CD14-positive monocyte (primary cell): Measurements from ENCODE around the gene SUCO. TPM values are rescaled to one million over a fixed set of nuclear protein-coding genes. Genes with fewer than 3 reads are reported as not detected.

ENCODE experiments used
- DNase-seq, 3 donors: peaks; one replicate each; pipeline ENCODE4 v3.0.0-alpha.2; 2011 to 2022
- H2AFZ ChIP-seq: 2 replicates; pipeline ENCODE4 v1.6.0; 2012; ENCODE audit warnings: mild to moderate bottlenecking, low read depth, low read length, inconsistent platforms; ENCODE audit not compliant: insufficient read depth, poor library complexity, severe bottlenecking
- H3K27ac ChIP-seq, 2 donors: 1 replicate in 1 of 2; 2 replicates in 1 of 2; pipeline ENCODE4 v1.5.1; 2012 to 2013; ENCODE audit warnings: low read length in 2 of 2, control low read depth in 1 of 2, inconsistent platforms in 1 of 2, low read depth in 1 of 2, mild to moderate bottlenecking in 1 of 2
- H3K27me3 ChIP-seq, 2 donors: one replicate each; pipeline versions ENCODE4 v1.6.0 to v1.6.1; 2011 to 2013; ENCODE audit warnings: low read length in 2 of 2; ENCODE audit not compliant: control insufficient read depth in 2 of 2, insufficient read depth in 2 of 2
- H3K36me3 ChIP-seq, 2 donors: replicated peaks in 1 of 2; 1 replicate in 1 of 2; 2 replicates in 1 of 2; pipeline versions ENCODE4 v1.5.1 to v1.6.1; 2012 to 2013; ENCODE audit warnings: low read length in 2 of 2, control low read depth in 1 of 2, inconsistent platforms in 1 of 2, mild to moderate bottlenecking in 1 of 2; ENCODE audit not compliant: insufficient read depth in 2 of 2, control insufficient read depth in 1 of 2
- H3K4me1 ChIP-seq, 2 donors: 1 replicate in 1 of 2; 2 replicates in 1 of 2; pipeline versions ENCODE4 v1.5.1 to v1.6.1; 2012 to 2013; ENCODE audit warnings: low read length in 2 of 2, control low read depth in 1 of 2, inconsistent platforms in 1 of 2, mild to moderate bottlenecking in 1 of 2, moderate library complexity in 1 of 2; ENCODE audit not compliant: insufficient read depth in 2 of 2, control insufficient read depth in 1 of 2
- H3K4me2 ChIP-seq: replicated peaks from 2 replicates; pipeline ENCODE3; 2012; ENCODE audit warnings: low read length, moderate library complexity, mild to moderate bottlenecking; ENCODE audit not compliant: poor library complexity, severe bottlenecking; ENCODE audit errors: extremely low read depth
- H3K4me3 ChIP-seq, 3 experiments: fragments of 200-600 bp in 1 of 3; sonication (generic) in 1 of 3; replicated peaks in 1 of 3; 1 replicate in 2 of 3; 2 replicates in 1 of 3; pipeline ENCODE4 v1.5.1; 2011 to 2013; ENCODE audit warnings: low read length in 3 of 3, mild to moderate bottlenecking in 3 of 3, control low read depth in 2 of 3, low read depth in 2 of 3, inconsistent platforms in 1 of 3, moderate library complexity in 1 of 3
- H3K79me2 ChIP-seq: 2 replicates; pipeline ENCODE4 v1.6.0; 2012; ENCODE audit warnings: mild to moderate bottlenecking, control low read depth, inconsistent platforms, low read length, moderate library complexity; ENCODE audit not compliant: insufficient read depth
- H3K9ac ChIP-seq: 2 replicates; pipeline ENCODE4 v1.6.0; 2017; ENCODE audit warnings: low read length, mild to moderate bottlenecking; ENCODE audit not compliant: insufficient read depth, poor library complexity, severe bottlenecking
- H3K9me3 ChIP-seq, 2 donors: replicated peaks in 1 of 2; 1 replicate in 1 of 2; 2 replicates in 1 of 2; pipeline versions ENCODE4 v1.5.1 to v1.6.1; 2012 to 2013; ENCODE audit warnings: low read length in 2 of 2, control low read depth in 1 of 2; ENCODE audit not compliant: control insufficient read depth in 1 of 2, insufficient read depth in 1 of 2
- H4K20me1 ChIP-seq: 2 replicates; pipeline ENCODE4 v1.6.0; 2012; ENCODE audit warnings: mild to moderate bottlenecking, low read length, control low read depth, moderate library complexity; ENCODE audit not compliant: insufficient read depth
- H3K27ac Mint-ChIP-seq, 7 donors: one replicate each; pipeline ENCODE4 v1.8.0; 2020; ENCODE audit warnings: mild to moderate bottlenecking in 7 of 7, mixed read lengths in 7 of 7, moderate library complexity in 6 of 7, inconsistent platforms in 2 of 7
- H3K27me3 Mint-ChIP-seq, 3 donors: one replicate each; pipeline ENCODE4 v1.8.0; 2021 to 2022; ENCODE audit warnings: low read depth in 3 of 3, mild to moderate bottlenecking in 3 of 3, mixed read lengths in 3 of 3, moderate library complexity in 3 of 3, inconsistent platforms in 1 of 3
- H3K36me3 Mint-ChIP-seq, 2 donors: one replicate each; pipeline ENCODE4 v1.8.0; 2020; ENCODE audit warnings: mixed read lengths in 2 of 2, inconsistent platforms in 1 of 2, mild to moderate bottlenecking in 1 of 2
- H3K4me1 Mint-ChIP-seq: one replicate; pipeline ENCODE4 v1.8.0; 2020; ENCODE audit warnings: mild to moderate bottlenecking, mixed read lengths
- H3K4me3 Mint-ChIP-seq, 2 donors: one replicate each; pipeline ENCODE4 v1.8.0; 2020; ENCODE audit warnings: mild to moderate bottlenecking in 2 of 2, mixed read lengths in 2 of 2, moderate library complexity in 1 of 2
- H3K9me3 Mint-ChIP-seq, 7 donors: one replicate each; pipeline ENCODE4 v1.8.0; 2020 to 2022; ENCODE audit warnings: mixed read lengths in 7 of 7, mild to moderate bottlenecking in 6 of 7, moderate library complexity in 6 of 7, inconsistent platforms in 2 of 7
- intact Hi-C, 2 donors: fragments of 100-400 bp; cut with micrococcal nuclease; formaldehyde crosslinking; loops; one replicate each; pipeline versions ENCODE4 v1.15.0 to v1.15.1; 2023
- polyA plus RNA-seq, 3 donors: library from polyadenylated mRNA; depleted of rRNA in 1 of 3; unstranded in 2 of 3; stranded (reverse) in 1 of 3; fragments of 300-500 nt in 2 of 3; fragments of >200 nt in 1 of 3; fragmentation: Illumina TruSeq in 2 of 3; gene quantifications; 1 replicate in 2 of 3; 2 replicates in 1 of 3; pipeline ENCODE4 v1.2.3, GENCODE V29; 2012 to 2021
- TF ChIP-seq, protein P1 (sequence below): fragments of 200-600 bp; IDR thresholded peaks from one replicate; pipeline ENCODE4 v1.8.0; 2022; ENCODE audit warnings: antibody characterized with exemption, mild to moderate bottlenecking

SUCO gene
- polyA plus RNA-seq, 3 donors, result 6.8 to 8.5 (median 6.8) TPM

GRCh38 chr1:172483448-172483847, 49.5 kb upstream of the SUCO start:
- peaks cover 0 to 5% (median 2%) of the 10 kb centered on the region in 7 donors for H3K9me3 Mint-ChIP-seq
- no peaks in the 10 kb centered on the region for H4K20me1 ChIP-seq
- no peaks in the 10 kb centered on the region for H3K36me3 Mint-ChIP-seq
- H3K36me3 ChIP-seq, result no peaks in the 10 kb centered on the region
- no peak overlapping the region for H3K27ac Mint-ChIP-seq
- no peak overlapping the region for H3K4me3 Mint-ChIP-seq
- no peak overlapping the region for H3K9ac ChIP-seq
- TF ChIP-seq, protein P1, sequence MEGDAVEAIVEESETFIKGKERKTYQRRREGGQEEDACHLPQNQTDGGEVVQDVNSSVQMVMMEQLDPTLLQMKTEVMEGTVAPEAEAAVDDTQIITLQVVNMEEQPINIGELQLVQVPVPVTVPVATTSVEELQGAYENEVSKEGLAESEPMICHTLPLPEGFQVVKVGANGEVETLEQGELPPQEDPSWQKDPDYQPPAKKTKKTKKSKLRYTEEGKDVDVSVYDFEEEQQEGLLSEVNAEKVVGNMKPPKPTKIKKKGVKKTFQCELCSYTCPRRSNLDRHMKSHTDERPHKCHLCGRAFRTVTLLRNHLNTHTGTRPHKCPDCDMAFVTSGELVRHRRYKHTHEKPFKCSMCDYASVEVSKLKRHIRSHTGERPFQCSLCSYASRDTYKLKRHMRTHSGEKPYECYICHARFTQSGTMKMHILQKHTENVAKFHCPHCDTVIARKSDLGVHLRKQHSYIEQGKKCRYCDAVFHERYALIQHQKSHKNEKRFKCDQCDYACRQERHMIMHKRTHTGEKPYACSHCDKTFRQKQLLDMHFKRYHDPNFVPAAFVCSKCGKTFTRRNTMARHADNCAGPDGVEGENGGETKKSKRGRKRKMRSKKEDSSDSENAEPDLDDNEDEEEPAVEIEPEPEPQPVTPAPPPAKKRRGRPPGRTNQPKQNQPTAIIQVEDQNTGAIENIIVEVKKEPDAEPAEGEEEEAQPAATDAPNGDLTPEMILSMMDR, result no peak
- no peaks in the 10 kb centered on the region for H3K79me2 ChIP-seq
- intact Hi-C loops, result no loop called here
- H3K27me3 Mint-ChIP-seq, result peaks cover 0 to 1% (median 0%) of the 10 kb centered on the region in 3 donors
- H3K4me2 ChIP-seq, result no peak overlapping the region
- H3K27ac ChIP-seq, result no peak overlapping the region
- H3K4me3 ChIP-seq, result no peak overlapping the region
- H3K9me3 ChIP-seq, result peaks cover 0 to 4% of the 10 kb centered on the region in 2 donors
- peaks cover 7 to 14% of the 10 kb centered on the region in 2 donors for H3K4me1 ChIP-seq
- no peak for DNase-seq
- H3K4me1 Mint-ChIP-seq, result peaks cover 19% of the 10 kb centered on the region
- H2AFZ ChIP-seq, result no peak overlapping the region
- H3K27me3 ChIP-seq, result no peaks in the 10 kb centered on the region

GRCh38 chr1:172484252-172484651, 48.7 kb upstream of the SUCO start:
- Mint-ChIP-seq H3K27ac (peak overlapping the region in 1 of 7 donors; percentile 12), H3K4me3 (no peak overlapping the region), H3K27me3 (peaks cover 0 to 1% (median 0%) of the 10 kb centered on the region in 3 donors), H3K4me1 (peaks cover 20% of the 10 kb centered on the region), H3K36me3 (no peaks in the 10 kb centered on the region), H3K9me3 (peaks cover 0 to 5% (median 2%) of the 10 kb centered on the region in 7 donors)
- Histone ChIP-seq H3K9me3 (peaks cover 0 to 4% of the 10 kb centered on the region in 2 donors), H2AFZ (peak overlapping the region; percentile 43), H3K4me2 (no peak overlapping the region), H3K27me3 (no peaks in the 10 kb centered on the region), H3K79me2 (no peaks in the 10 kb centered on the region), H3K9ac (no peak overlapping the region), H3K27ac (no peak overlapping the region), H3K4me1 (peaks cover 7 to 14% of the 10 kb centered on the region in 2 donors), H4K20me1 (no peaks in the 10 kb centered on the region), H3K36me3 (no peaks in the 10 kb centered on the region), H3K4me3 (no peak overlapping the region)
- no peak for DNase-seq
- intact Hi-C loops, result no loop called here
- TF ChIP-seq, protein P1, result no peak
